Measurements from ENCODE around the gene PRPF39.
"Not testable (repeated sequence)": the region's sequence is repeated elsewhere in the genome, so short reads cannot be mapped to it uniquely, and the experiment has no call there.

Gene PRPF39

DNA sequence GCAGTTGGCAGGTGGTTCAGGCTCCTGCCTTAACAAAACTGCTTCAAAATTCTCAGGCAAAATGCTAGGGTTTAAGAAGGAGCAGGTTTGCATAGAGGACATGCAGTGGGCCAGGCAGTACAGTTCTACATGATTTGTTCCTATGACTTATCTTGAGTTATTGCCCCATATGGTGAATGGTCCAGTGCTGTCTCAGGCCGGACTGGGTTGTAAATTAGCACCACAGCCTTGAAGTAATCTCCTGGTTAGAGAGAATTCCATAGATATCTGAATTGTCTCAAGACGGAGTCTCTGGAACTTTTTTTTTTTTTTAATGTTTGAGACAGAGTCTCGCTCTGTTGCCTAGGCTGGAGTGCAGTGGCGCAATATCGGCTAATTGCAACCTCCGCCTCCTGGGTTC, 11.8 kb upstream of the PRPF39 start:
- Histone ChIP-seq H3K4me3 (ENCODE audit: low read length) (no peak overlapping the region), H4K20me1 (ENCODE audit: insufficient read depth, low read length) (no peaks in the 10 kb centered on the region), H3K9me3 (replicated peaks; ENCODE audit: insufficient read depth, low read length) (no peaks in the 10 kb centered on the region), H3K79me2 (ENCODE audit: low read length) (no peaks in the 10 kb centered on the region), H3F3A (ENCODE audit: insufficient read depth, low read length) (no peaks in the 10 kb centered on the region), H3K9me2 (replicated peaks; ENCODE audit: insufficient read depth, low read length) (no peaks in the 10 kb centered on the region), H3K27me3 (replicated peaks; ENCODE audit: insufficient read depth, low read length) (no peaks in the 10 kb centered on the region), H2AFZ (ENCODE audit: low read length) (no peak overlapping the region), H3K36me3 (replicated peaks; ENCODE audit: insufficient read depth, low read length) (no peaks in the 10 kb centered on the region), H3K4me1 (ENCODE audit: low read length) (no peaks in the 10 kb centered on the region), H3K9ac (ENCODE audit: low read length) (no peak overlapping the region), H3K27ac (ENCODE audit: low read length) (no peak overlapping the region), H3K4me2 (ENCODE audit: low read depth, low read length) (no peak overlapping the region)
- TF ChIP-seq EZH2phosphoT487 (IDR thresholded peaks at IDR 0.05; ENCODE audit: low read length) = no peak
- no peak for TF ChIP-seq CTCF (IDR thresholded peaks at IDR 0.05; ENCODE audit: low read length)
- no peak for TF ChIP-seq EZH2 (optimal IDR thresholded peaks at IDR 0.05; ENCODE audit: low read depth, low read length)
- no peak for DNase-seq

DNA sequence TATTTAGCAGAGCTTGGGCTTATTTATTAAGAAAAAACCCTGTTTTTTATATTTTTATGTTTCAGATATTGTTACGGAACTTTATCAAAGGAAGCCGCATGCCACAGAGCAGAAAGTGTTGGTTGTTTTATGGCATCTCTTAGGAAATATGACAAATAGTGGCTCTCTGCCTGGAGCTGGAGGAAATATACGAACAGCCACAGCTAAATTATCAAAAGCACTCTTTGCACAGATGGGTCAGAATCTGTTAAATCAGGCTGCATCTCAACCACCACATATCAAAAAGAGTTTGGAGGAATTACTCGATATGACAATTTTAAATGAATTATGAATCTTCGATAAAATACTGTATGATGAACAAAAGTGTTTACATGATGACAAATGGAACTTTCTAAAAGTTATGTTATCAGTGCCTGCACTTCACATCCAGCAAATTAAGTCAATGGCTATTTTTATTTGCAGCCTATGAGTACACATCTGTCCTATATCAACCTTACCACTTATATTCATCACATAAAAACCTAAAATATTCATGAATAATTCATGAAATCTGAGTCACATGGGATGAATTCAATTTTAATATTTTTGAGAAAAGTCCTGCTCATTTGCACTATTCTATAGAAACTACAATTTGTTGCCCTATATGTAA, 10.6 kb upstream of the PRPF39 start:
- Histone ChIP-seq H3K4me3 (ENCODE audit: low read length) (no peak overlapping the region), H3K36me3 (replicated peaks; ENCODE audit: insufficient read depth, low read length) (no peaks in the 10 kb centered on the region), H3K9me3 (replicated peaks; ENCODE audit: insufficient read depth, low read length) (no peaks in the 10 kb centered on the region), H3F3A (ENCODE audit: insufficient read depth, low read length) (no peaks in the 10 kb centered on the region), H3K27ac (ENCODE audit: low read length) (no peak overlapping the region), H3K9me2 (replicated peaks; ENCODE audit: insufficient read depth, low read length) (no peaks in the 10 kb centered on the region), H3K4me2 (ENCODE audit: low read depth, low read length) (no peak overlapping the region), H4K20me1 (ENCODE audit: insufficient read depth, low read length) (no peaks in the 10 kb centered on the region), H3K9ac (ENCODE audit: low read length) (no peak overlapping the region), H3K4me1 (ENCODE audit: low read length) (no peaks in the 10 kb centered on the region), H3K79me2 (ENCODE audit: low read length) (no peaks in the 10 kb centered on the region), H2AFZ (ENCODE audit: low read length) (no peak overlapping the region), H3K27me3 (replicated peaks; ENCODE audit: insufficient read depth, low read length) (no peaks in the 10 kb centered on the region)
- DNase-seq = no peak
- TF ChIP-seq CTCF (IDR thresholded peaks at IDR 0.05; ENCODE audit: low read length) = no peak
- TF ChIP-seq EZH2 (optimal IDR thresholded peaks at IDR 0.05; ENCODE audit: low read depth, low read length) = no peak
- TF ChIP-seq EZH2phosphoT487 (IDR thresholded peaks at IDR 0.05; ENCODE audit: low read length) = no peak

DNA sequence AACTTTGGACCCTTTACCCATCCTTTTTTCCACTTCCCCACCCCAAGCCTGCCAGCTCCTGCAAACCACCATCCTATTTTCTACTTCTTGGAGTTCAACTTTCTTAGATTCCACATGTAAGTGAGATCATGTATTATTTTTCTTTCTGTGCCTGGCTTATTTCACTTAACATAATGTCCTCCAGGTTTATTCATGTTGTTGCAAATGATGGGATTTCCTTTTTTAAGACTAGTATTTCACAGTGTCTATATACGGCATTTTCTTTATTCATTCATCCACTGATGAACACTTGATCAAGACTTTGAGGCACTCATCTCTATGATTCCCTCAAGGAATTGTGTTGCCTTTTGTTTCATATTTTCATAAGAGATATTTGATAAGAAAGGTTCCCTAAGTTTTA, 5.6 kb upstream of the PRPF39 start:
- H2AFZ ChIP-seq (ENCODE audit: low read length) = no peak overlapping the region
- no peak overlapping the region for H3K27ac ChIP-seq (ENCODE audit: low read length)
- TF ChIP-seq CTCF (IDR thresholded peaks at IDR 0.05; ENCODE audit: low read length) (no peak), EZH2 (optimal IDR thresholded peaks at IDR 0.05; ENCODE audit: low read depth, low read length) (no peak), EZH2phosphoT487 (IDR thresholded peaks at IDR 0.05; ENCODE audit: low read length) (no peak)
- H3K4me1 ChIP-seq (ENCODE audit: low read length) = no peaks in the 10 kb centered on the region
- no peaks in the 10 kb centered on the region for H3K27me3 ChIP-seq (replicated peaks; ENCODE audit: insufficient read depth, low read length)
- H3K9ac ChIP-seq (ENCODE audit: low read length) = no peak overlapping the region
- H3K79me2 ChIP-seq (ENCODE audit: low read length) = no peaks in the 10 kb centered on the region
- H3K4me2 ChIP-seq (ENCODE audit: low read depth, low read length) = no peak overlapping the region
- no peaks in the 10 kb centered on the region for H3F3A ChIP-seq (ENCODE audit: insufficient read depth, low read length)
- no peaks in the 10 kb centered on the region for H3K9me3 ChIP-seq (replicated peaks; ENCODE audit: insufficient read depth, low read length)
- H3K36me3 ChIP-seq (replicated peaks; ENCODE audit: insufficient read depth, low read length) = no peaks in the 10 kb centered on the region
- no peak overlapping the region for H3K4me3 ChIP-seq (ENCODE audit: low read length)
- no peaks in the 10 kb centered on the region for H3K9me2 ChIP-seq (replicated peaks; ENCODE audit: insufficient read depth, low read length)
- H4K20me1 ChIP-seq (ENCODE audit: insufficient read depth, low read length) = no peaks in the 10 kb centered on the region
- no peak for DNase-seq

GRCh38 chr14:45080416-45080968, 3.4 kb upstream of the PRPF39 start:
- not testable (repeated sequence) for H3K4me2 ChIP-seq (ENCODE audit: low read depth, low read length); H3K9me2 ChIP-seq (replicated peaks; ENCODE audit: insufficient read depth, low read length); H3F3A ChIP-seq (ENCODE audit: insufficient read depth, low read length); H3K4me3 ChIP-seq (ENCODE audit: low read length); H3K9me3 ChIP-seq (replicated peaks; ENCODE audit: insufficient read depth, low read length); H3K9ac ChIP-seq (ENCODE audit: low read length); DNase-seq; H2AFZ ChIP-seq (ENCODE audit: low read length); H3K27me3 ChIP-seq (replicated peaks; ENCODE audit: insufficient read depth, low read length); H3K36me3 ChIP-seq (replicated peaks; ENCODE audit: insufficient read depth, low read length); H3K27ac ChIP-seq (ENCODE audit: low read length); H3K4me1 ChIP-seq (ENCODE audit: low read length); H4K20me1 ChIP-seq (ENCODE audit: insufficient read depth, low read length)
- peaks cover 15% of the 10 kb centered on the region for H3K79me2 ChIP-seq (ENCODE audit: low read length)

DNA sequence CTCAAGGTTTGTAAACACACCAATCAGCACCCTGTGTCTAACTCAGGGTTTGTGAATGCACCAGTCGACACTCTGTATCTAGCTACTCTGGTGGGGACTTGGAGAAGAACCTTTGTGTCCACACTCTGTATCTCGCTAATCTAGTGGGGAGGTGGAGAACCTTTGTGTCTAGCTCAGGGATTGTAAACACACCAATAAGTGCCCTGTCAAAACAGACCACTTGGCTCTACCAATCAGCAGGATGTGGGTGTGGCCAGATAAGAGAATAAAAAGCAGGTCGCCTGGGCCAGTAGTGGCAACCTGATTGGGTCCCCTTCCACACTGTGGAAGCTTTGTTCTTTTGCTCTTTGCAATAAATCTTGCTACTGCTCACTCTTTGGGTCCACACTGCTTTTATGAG, 2.8 kb upstream of the PRPF39 start:
- H3K4me1 ChIP-seq (ENCODE audit: low read length); H3K4me2 ChIP-seq (ENCODE audit: low read depth, low read length); H3K9me2 ChIP-seq (replicated peaks; ENCODE audit: insufficient read depth, low read length); H3K27ac ChIP-seq (ENCODE audit: low read length); H2AFZ ChIP-seq (ENCODE audit: low read length); H3K4me3 ChIP-seq (ENCODE audit: low read length); H3K9me3 ChIP-seq (replicated peaks; ENCODE audit: insufficient read depth, low read length); H3F3A ChIP-seq (ENCODE audit: insufficient read depth, low read length); H3K27me3 ChIP-seq (replicated peaks; ENCODE audit: insufficient read depth, low read length); DNase-seq; H4K20me1 ChIP-seq (ENCODE audit: insufficient read depth, low read length); H3K9ac ChIP-seq (ENCODE audit: low read length); H3K36me3 ChIP-seq (replicated peaks; ENCODE audit: insufficient read depth, low read length): not testable (repeated sequence)
- peaks cover 21% of the 10 kb centered on the region for H3K79me2 ChIP-seq (ENCODE audit: low read length)
